ENCODE measurements around the gene TMEM175. TPM values are rescaled to one million over a fixed set of nuclear protein-coding genes. Genes with fewer than 3 reads are reported as not detected.

Gene TMEM175
- total and polyA plus RNA-seq, 2 experiments from 2014 or later: 31.2 to 36.5 TPM

GRCh38 chr4:884896-885295 lies 47.4 kb upstream of the TMEM175 start:
- in situ Hi-C loops (cut with MboI): no loop called here
- no peaks in the 10 kb centered on the region for H3K9me2 ChIP-seq (ENCODE audit: insufficient read depth)
- WGBS, 2 experiments (ENCODE audit: low coverage in 1 of 2, low lambda C conversion rate in 2 of 2, missing lambda C conversion rate in 2 of 2): 90 to 93% methylated on average over 24 of the region's 24 CpGs
- H3K27ac ChIP-seq: no peak overlapping the region
- H3K9ac ChIP-seq: no peak overlapping the region
- no peaks in the 10 kb centered on the region for H3K4me1 ChIP-seq (ENCODE audit: insufficient read depth)
- no peaks in the 10 kb centered on the region for H3K27me3 ChIP-seq (replicated peaks; ENCODE audit: insufficient read depth)
- H3K4me2 ChIP-seq (ENCODE audit: unreplicated experiment): no peak overlapping the region
- no peaks in the 10 kb centered on the region for H3K79me2 ChIP-seq (ENCODE audit: insufficient read depth)
- no peak for DNase-seq
- no peaks in the 10 kb centered on the region for H3K9me3 ChIP-seq (ENCODE audit: low read depth)
- H3K4me3 ChIP-seq: no peak overlapping the region
- no peaks in the 10 kb centered on the region for H3F3A ChIP-seq (ENCODE audit: insufficient read depth)
- TF ChIP-seq EZH2phosphoT487 (IDR thresholded peaks at IDR 0.05; ENCODE audit: insufficient read depth, low read depth): no peak
- no peaks in the 10 kb centered on the region for H4K20me1 ChIP-seq (ENCODE audit: insufficient read depth)
- no peak overlapping the region for H2AFZ ChIP-seq
- H3K36me3 ChIP-seq (ENCODE audit: low read depth): peaks cover 4% of the 10 kb centered on the region; the same call in 1 of the 2 replicates

- WGBS, 2 experiments (ENCODE audit: low coverage in 1 of 2, low lambda C conversion rate in 2 of 2, missing lambda C conversion rate in 2 of 2): 80 to 81% methylated on average over 9 to 10 of the region's 10 CpGs
- no peaks in the 10 kb centered on the region for H4K20me1 ChIP-seq (ENCODE audit: insufficient read depth)
- H3K27me3 ChIP-seq (replicated peaks; ENCODE audit: insufficient read depth): no peaks in the 10 kb centered on the region
- peaks cover 4% of the 10 kb centered on the region; the same call in 1 of the 2 replicates for H3K36me3 ChIP-seq (ENCODE audit: low read depth)
- H3K4me3 ChIP-seq: no peak overlapping the region
- no peak for DNase-seq
- TF ChIP-seq EZH2phosphoT487 (IDR thresholded peaks at IDR 0.05; ENCODE audit: insufficient read depth, low read depth) (no peak), EZH2 (IDR thresholded peaks at IDR 0.05; ENCODE audit: insufficient read depth, poor library complexity, severe bottlenecking) (no peak)
- no peaks in the 10 kb centered on the region for H3K79me2 ChIP-seq (ENCODE audit: insufficient read depth)
- no peak overlapping the region for H2AFZ ChIP-seq
- H3K4me1 ChIP-seq (ENCODE audit: insufficient read depth): no peaks in the 10 kb centered on the region
- in situ Hi-C loops (cut with MboI): no loop called here
- H3K4me2 ChIP-seq (ENCODE audit: unreplicated experiment): no peak overlapping the region
- no peaks in the 10 kb centered on the region for H3K9me2 ChIP-seq (ENCODE audit: insufficient read depth)
- H3K9ac ChIP-seq: no peak overlapping the region
- H3K27ac ChIP-seq: no peak overlapping the region
- no peaks in the 10 kb centered on the region for H3K9me3 ChIP-seq (ENCODE audit: low read depth)
- H3F3A ChIP-seq (ENCODE audit: insufficient read depth): no peaks in the 10 kb centered on the region
Observed at GRCh38 chr4:885353-885752, 46.9 kb upstream of the TMEM175 start.

DNA sequence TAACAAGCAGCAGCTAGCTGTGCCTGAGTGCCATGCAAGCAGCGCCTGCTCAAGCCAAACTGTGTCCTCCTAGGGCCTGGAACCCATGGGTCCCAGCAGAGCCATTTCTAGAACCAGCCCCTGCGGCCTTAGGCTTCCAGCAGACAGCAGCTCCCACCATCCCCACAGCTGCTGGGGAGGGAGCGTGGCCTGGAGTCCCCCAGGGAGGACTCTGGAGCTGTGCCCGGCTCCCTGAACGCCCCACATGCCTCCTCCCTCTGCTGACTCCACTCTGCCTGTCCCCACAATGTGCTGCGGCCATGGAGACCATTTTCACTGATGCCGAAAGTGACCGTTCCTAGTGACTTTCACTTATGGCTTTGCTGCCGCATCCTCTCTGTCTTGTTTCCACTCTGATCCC lies 46.0 kb upstream of the TMEM175 start:
- Histone ChIP-seq H3K27me3 (replicated peaks; ENCODE audit: insufficient read depth) (no peaks in the 10 kb centered on the region), H3K4me1 (ENCODE audit: insufficient read depth) (no peaks in the 10 kb centered on the region), H3F3A (ENCODE audit: insufficient read depth) (no peaks in the 10 kb centered on the region), H3K9ac (no peak overlapping the region), H3K36me3 (ENCODE audit: low read depth) (peaks cover 4% of the 10 kb centered on the region; the same call in 1 of the 2 replicates), H3K79me2 (ENCODE audit: insufficient read depth) (no peaks in the 10 kb centered on the region), H3K4me3 (no peak overlapping the region), H3K9me3 (ENCODE audit: low read depth) (no peaks in the 10 kb centered on the region), H2AFZ (no peak overlapping the region), H3K9me2 (ENCODE audit: insufficient read depth) (no peaks in the 10 kb centered on the region), H3K27ac (no peak overlapping the region), H3K4me2 (ENCODE audit: unreplicated experiment) (no peak overlapping the region), H4K20me1 (ENCODE audit: insufficient read depth) (no peaks in the 10 kb centered on the region)
- no peak for DNase-seq
- no peak for TF ChIP-seq EZH2 (IDR thresholded peaks at IDR 0.05; ENCODE audit: insufficient read depth, poor library complexity, severe bottlenecking)
- TF ChIP-seq EZH2phosphoT487 (IDR thresholded peaks at IDR 0.05; ENCODE audit: insufficient read depth, low read depth): no peak
- in situ Hi-C loops (cut with MboI): no loop called here
- 89 to 92% methylated on average over 9 of the region's 9 CpGs for WGBS, 2 experiments (ENCODE audit: low coverage in 1 of 2, low lambda C conversion rate in 2 of 2, missing lambda C conversion rate in 2 of 2)

DNA sequence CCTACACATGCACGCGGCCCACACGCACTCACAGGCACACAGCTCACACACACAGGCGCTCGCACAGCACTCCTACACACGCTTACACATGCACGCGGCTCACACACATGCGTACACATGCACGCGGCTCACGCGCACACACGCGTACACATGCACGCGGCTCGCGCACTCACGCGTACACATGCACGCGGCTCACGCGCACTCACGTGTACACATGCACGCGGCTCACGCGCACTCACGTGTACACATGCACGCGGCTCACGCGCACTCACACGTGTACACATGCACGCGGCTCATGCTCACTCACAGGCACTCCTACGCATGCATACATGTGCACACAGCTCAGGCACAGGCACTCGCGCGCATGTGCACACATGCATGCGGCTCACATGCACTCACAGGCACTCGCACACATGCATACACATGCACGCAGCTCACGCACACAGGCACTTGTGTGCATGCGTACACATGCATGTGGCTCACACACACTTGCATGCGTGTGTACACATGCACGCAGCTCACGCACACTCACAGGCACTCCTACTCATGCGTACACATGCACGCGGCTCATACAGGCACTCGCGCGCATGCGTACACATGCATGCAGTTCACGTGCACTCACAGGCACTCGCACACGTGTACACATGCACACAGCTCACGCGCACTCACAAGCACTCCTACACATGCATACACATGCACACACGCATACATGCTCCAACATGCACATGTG lies 45.1 kb upstream of the TMEM175 start:
- H3F3A ChIP-seq (ENCODE audit: insufficient read depth): no peaks in the 10 kb centered on the region
- no peaks in the 10 kb centered on the region for H3K4me1 ChIP-seq (ENCODE audit: insufficient read depth)
- no peak overlapping the region for H3K27ac ChIP-seq
- no peaks in the 10 kb centered on the region for H4K20me1 ChIP-seq (ENCODE audit: insufficient read depth)
- TF ChIP-seq EZH2 (IDR thresholded peaks at IDR 0.05; ENCODE audit: insufficient read depth, poor library complexity, severe bottlenecking): no peak
- no peak for TF ChIP-seq EZH2phosphoT487 (IDR thresholded peaks at IDR 0.05; ENCODE audit: insufficient read depth, low read depth)
- 97 to 98% methylated on average over 47 to 63 of the region's 63 CpGs for WGBS, 2 experiments (ENCODE audit: low coverage in 1 of 2, low lambda C conversion rate in 2 of 2, missing lambda C conversion rate in 2 of 2)
- H3K9ac ChIP-seq: no peak overlapping the region
- H3K9me3 ChIP-seq (ENCODE audit: low read depth): no peaks in the 10 kb centered on the region
- no peaks in the 10 kb centered on the region for H3K79me2 ChIP-seq (ENCODE audit: insufficient read depth)
- no peaks in the 10 kb centered on the region for H3K27me3 ChIP-seq (replicated peaks; ENCODE audit: insufficient read depth)
- no peak overlapping the region for H3K4me2 ChIP-seq (ENCODE audit: unreplicated experiment)
- in situ Hi-C loops (cut with MboI): no loop called here
- DNase-seq: no peak
- no peak overlapping the region for H2AFZ ChIP-seq
- H3K4me3 ChIP-seq: no peak overlapping the region
- no peaks in the 10 kb centered on the region for H3K9me2 ChIP-seq (ENCODE audit: insufficient read depth)
- peaks cover 4% of the 10 kb centered on the region; the same call in 1 of the 2 replicates for H3K36me3 ChIP-seq (ENCODE audit: low read depth)

Measured in GM23248 (cell line).